Mucosa of descending colon (tissue), 3 donors: ENCODE results near the gene IL23R. TPM values are rescaled to one million over a fixed set of nuclear protein-coding genes. Genes with fewer than 3 reads are reported as not detected.
"Not testable (repeated sequence)": the region's sequence is repeated elsewhere in the genome, so short reads cannot be mapped to it uniquely, and the experiment has no call there.

Experiments used
- ATAC-seq: fragments of 200-7000 bp; cut with Tn5 transposase; one replicate; pipeline ENCODE4 v1.9.1; 2020; ENCODE audit warnings: mild to moderate bottlenecking, moderate library complexity
- DNase-seq, 3 donors: peaks; one replicate each; pipeline ENCODE4 v3.0.0-alpha.2; 2020
- H3K36me3 ChIP-seq: fragments of 200-600 bp; one replicate; pipeline ENCODE4 v1.8.0; 2021; ENCODE audit warnings: low read depth, mild to moderate bottlenecking
- H3K4me1 ChIP-seq: fragments of 200-600 bp; one replicate; pipeline ENCODE4 v1.8.0; 2021; ENCODE audit warnings: low read depth, mild to moderate bottlenecking
- H3K4me3 ChIP-seq: fragments of 200-600 bp; one replicate; pipeline ENCODE4 v1.8.0; 2021; ENCODE audit warnings: mild to moderate bottlenecking
- H3K9me3 ChIP-seq: fragments of 200-600 bp; one replicate; pipeline ENCODE4 v1.8.0; 2021; ENCODE audit warnings: mild to moderate bottlenecking
- intact Hi-C, 2 donors: fragments of 100-400 bp; cut with DNase I in 1 of 2; cut with micrococcal nuclease in 1 of 2; formaldehyde crosslinking; loops; one replicate each; pipeline versions ENCODE4 v1.11.0 to v1.11.1; 2022; cut with DNase I, micrococcal nuclease
- total RNA-seq, 3 donors: library from RNA; stranded (reverse); fragmentation: NEBNext Ultra II Directional in 2 of 3; extraction: Animal tissue kit (Norgen Biotek cat#: 25700) in 2 of 3; gene quantifications; one replicate each; pipeline versions ENCODE4 v1.2.1 to v1.2.4, GENCODE V29; 2021 to 2023
- TF ChIP-seq, protein P1 (sequence below): fragments of 200-600 bp; IDR thresholded peaks from one replicate; pipeline ENCODE4 v1.8.0; 2022; ENCODE audit warnings: antibody characterized with exemption, mild to moderate bottlenecking
- donor health status: DM: no; HTN: no; CAD: no; lungs with moderate emphysema.
- donor health status: DM: no; HTN: no; CAD: no.
- donor health status: DM: no; HTN: yes; CAD: no.

IL23R gene
- total RNA-seq, 3 donors from 2014 or later, result 1.1 to 3.4 (median 2.5) TPM

DNA sequence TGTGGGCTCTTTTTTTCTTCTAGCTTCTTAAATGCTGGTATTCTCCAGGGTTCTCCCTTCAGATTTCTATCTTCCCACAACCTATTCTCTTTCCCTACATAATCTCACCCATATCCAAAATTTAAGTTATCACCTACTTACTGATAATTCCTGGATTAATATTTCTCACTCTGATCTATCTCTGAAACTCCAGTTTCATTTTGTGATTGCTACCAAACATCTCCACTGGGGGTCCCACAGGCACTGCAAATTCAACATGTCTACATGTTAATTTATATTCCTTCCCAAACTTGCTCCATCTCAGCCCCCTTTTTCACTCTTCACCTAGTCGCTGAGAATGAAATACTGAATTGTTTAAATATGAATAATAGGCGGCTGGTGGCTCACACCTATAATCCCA lies 21.6 kb upstream of the IL23R start:
- no peak for ATAC-seq
- intact Hi-C loops, result loop anchor here (5.0 to 10.0 kb wide), 4 partner anchors 92 to 380 kb away; partner anchors contain the start of gene SLC35D1 (in 1 of the 2)
- no peak overlapping the region for H3K4me3 ChIP-seq
- DNase-seq, result no peak
- no peaks in the 10 kb centered on the region for H3K36me3 ChIP-seq
- TF ChIP-seq, protein P1, sequence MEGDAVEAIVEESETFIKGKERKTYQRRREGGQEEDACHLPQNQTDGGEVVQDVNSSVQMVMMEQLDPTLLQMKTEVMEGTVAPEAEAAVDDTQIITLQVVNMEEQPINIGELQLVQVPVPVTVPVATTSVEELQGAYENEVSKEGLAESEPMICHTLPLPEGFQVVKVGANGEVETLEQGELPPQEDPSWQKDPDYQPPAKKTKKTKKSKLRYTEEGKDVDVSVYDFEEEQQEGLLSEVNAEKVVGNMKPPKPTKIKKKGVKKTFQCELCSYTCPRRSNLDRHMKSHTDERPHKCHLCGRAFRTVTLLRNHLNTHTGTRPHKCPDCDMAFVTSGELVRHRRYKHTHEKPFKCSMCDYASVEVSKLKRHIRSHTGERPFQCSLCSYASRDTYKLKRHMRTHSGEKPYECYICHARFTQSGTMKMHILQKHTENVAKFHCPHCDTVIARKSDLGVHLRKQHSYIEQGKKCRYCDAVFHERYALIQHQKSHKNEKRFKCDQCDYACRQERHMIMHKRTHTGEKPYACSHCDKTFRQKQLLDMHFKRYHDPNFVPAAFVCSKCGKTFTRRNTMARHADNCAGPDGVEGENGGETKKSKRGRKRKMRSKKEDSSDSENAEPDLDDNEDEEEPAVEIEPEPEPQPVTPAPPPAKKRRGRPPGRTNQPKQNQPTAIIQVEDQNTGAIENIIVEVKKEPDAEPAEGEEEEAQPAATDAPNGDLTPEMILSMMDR, result no peak
- H3K9me3 ChIP-seq, result no peaks in the 10 kb centered on the region
- H3K4me1 ChIP-seq, result peaks cover 19% of the 10 kb centered on the region

DNA sequence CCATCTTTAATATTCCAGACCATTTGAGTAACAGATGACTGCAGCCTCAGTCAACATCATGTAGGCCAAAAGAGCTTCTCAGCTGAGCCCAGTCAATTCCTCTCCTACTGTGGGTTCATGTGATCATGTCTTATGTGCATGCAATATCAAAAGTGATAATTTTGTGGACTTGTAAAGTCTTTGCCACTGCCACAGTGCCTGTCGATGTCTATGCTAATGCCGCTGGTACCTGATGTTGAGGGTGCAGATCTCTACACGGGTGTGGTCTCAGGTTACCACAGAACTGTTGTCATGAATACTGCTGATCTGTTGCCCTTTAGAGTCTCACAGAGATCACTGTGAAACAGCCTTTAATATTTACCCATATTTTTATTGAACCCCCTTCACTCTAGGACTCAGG lies 20.2 kb upstream of the IL23R start:
- intact Hi-C loops, result loop anchor here (5.0 to 10.0 kb wide), 3 partner anchors 149 to 381 kb away; no protein-coding TSS in a partner anchor
- no peak for DNase-seq
- TF ChIP-seq, protein P1, result no peak
- no peak overlapping the region for H3K4me3 ChIP-seq
- peaks cover 9% of the 10 kb centered on the region for H3K4me1 ChIP-seq
- H3K9me3 ChIP-seq, result no peaks in the 10 kb centered on the region
- no peak for ATAC-seq
- no peaks in the 10 kb centered on the region for H3K36me3 ChIP-seq

DNA sequence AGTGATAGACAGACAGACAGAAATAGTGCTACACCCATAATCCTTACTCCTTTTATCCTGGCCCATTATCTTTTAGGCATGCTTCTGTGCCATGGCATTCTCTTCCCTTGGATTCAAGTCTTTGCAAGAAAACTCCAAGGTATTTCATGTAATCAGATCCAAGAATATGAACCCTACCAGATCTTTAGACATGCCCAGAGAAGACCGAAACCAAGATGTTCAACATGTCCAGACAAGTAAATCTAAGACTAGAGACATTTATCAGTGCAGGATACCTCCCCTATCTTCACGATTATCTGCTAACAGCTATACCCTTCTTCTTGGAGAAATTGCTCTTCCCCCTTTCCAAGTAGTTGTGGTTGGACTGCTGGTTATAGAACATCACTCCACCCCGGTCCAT lies 19.7 kb upstream of the IL23R start:
- TF ChIP-seq, protein P1, result no peak
- intact Hi-C loops, result loop anchor here (5.0 to 10.0 kb wide), 3 partner anchors 149 to 382 kb away; no protein-coding TSS in a partner anchor
- no peak for DNase-seq
- H3K4me1 ChIP-seq, result peaks cover 9% of the 10 kb centered on the region
- no peaks in the 10 kb centered on the region for H3K9me3 ChIP-seq
- no peaks in the 10 kb centered on the region for H3K36me3 ChIP-seq
- H3K4me3 ChIP-seq, result no peak overlapping the region
- ATAC-seq, result no peak

DNA sequence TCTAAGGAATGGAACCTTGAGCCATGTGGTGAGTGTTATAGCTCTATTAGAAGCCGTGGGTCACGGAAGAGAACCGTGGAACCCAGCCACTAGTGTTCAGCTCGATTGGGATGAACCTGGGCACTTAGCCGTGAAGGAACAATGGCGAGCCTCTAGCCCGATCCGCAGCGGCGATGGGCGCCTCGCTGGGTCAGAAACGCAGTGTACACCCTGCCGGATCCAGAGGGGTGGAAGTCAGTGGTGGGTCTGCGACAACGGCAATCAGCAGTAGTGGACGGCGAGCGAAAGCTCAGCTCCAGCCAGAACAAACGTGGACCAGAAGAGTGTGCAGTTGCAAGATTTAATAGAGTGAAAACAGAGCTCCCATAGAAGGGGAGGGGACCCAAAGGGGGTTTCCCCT lies 18.3 kb upstream of the IL23R start:
- not testable (repeated sequence) for H3K36me3 ChIP-seq, H3K4me1 ChIP-seq, DNase-seq, ATAC-seq, H3K9me3 ChIP-seq, H3K4me3 ChIP-seq
- intact Hi-C loops, result loop anchor here (5.0 to 10.0 kb wide), 3 partner anchors 151 to 383 kb away; no protein-coding TSS in a partner anchor

DNA sequence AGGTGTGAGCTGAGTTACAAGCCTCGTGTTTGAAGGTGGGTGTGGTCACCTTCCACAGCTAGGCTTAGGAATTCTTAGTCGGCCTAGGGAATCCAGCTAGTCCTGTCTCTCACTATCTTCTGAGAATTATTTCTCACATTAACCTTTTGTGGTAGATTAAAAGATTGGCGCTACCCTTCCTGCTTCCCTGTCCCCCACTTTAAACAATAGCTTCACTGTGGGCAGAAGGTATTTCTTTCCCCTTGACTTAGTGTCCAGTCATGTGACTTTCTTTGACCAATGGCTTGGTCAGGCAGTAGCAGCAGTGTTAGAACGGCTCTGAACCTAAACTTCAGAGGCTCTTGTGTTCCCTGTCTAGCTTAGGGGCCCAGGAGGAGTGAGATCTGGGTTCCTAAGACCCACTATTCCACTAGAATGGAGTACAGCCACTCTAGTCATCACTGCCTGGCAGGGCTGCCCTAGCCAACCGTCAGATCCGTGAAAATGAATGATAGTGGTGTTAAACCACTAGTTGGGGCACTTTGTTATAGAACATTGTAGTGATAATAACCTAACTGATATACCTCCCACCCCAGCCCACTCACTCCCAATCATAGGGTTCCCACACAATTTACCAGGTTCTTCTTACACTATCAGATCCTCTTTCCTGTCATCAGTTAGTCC lies 17.6 kb upstream of the IL23R start:
- ATAC-seq (peak; percentile 62), DNase-seq (no peak)
- H3K4me1 ChIP-seq, result peaks cover 9% of the 10 kb centered on the region
- TF ChIP-seq, protein P1, result no peak
- no peak overlapping the region for H3K4me3 ChIP-seq
- no peaks in the 10 kb centered on the region for H3K36me3 ChIP-seq
- intact Hi-C loops, result loop anchor here (5.0 to 10.0 kb wide), 3 partner anchors 151 to 384 kb away; no protein-coding TSS in a partner anchor
- H3K9me3 ChIP-seq, result no peaks in the 10 kb centered on the region

DNA sequence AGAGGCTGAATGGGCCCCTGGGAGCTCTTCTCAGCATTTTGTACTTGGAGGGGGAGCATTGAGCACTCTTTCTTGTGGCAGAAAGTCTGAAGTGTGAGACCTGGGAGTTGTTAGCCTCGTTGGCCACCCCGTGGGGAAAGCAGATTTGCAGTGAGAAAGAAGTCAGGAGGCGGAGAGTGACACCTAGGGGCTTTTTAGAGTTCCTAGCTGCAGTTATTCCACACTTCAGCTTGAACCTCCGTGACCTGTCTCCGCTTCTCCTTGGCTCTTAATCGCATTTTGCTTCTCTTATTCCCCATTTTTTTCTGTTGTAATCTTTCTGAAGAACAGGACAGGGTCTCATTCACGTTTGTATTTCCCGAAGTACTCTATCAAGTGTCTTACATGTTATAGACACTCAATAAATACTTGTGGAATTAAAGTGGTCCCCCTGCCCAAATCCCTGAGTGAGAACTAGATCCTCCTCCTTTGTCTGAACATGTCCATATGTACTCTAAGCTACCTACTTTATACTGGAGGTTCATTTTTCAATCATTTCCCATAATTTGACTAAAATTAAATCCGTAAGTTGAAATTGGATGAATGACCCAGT lies 17.0 kb upstream of the IL23R start:
- Histone ChIP-seq H3K36me3 (no peaks in the 10 kb centered on the region), H3K4me1 (peaks cover 9% of the 10 kb centered on the region), H3K4me3 (no peak overlapping the region), H3K9me3 (no peaks in the 10 kb centered on the region)
- intact Hi-C loops, result loop anchor here (5.0 to 10.0 kb wide), 3 partner anchors 152 to 384 kb away; no protein-coding TSS in a partner anchor
- ATAC-seq, result peak; percentile 99
- TF ChIP-seq, protein P1, result peak; percentile 57
- DNase-seq, result peak in 2 of 3 donors; percentile 67 to 79
